GM23338 (cell line): ENCODE data around the gene PDCD11.

Experiments
- CTCF ChIP-seq, 2 experiments: fragments of 200-600 bp in 1 of 2; sonication (generic) in 1 of 2; conservative IDR thresholded peaks; 2 replicates each; pipeline versions ENCODE4 v1.5.1 to v1.6.1; 2016 to 2017; ENCODE audit warnings: antibody characterized with exemption in 2 of 2, low read depth in 2 of 2, mild to moderate bottlenecking in 2 of 2, moderate library complexity in 1 of 2
- EZH2 ChIP-seq: fragments of 200-600 bp; sonication (generic); IDR thresholded peaks from one replicate; pipeline ENCODE4 v1.8.0; 2017; ENCODE audit warnings: antibody characterized with exemption, mild to moderate bottlenecking, low read depth; ENCODE audit not compliant: unreplicated experiment

DNA sequence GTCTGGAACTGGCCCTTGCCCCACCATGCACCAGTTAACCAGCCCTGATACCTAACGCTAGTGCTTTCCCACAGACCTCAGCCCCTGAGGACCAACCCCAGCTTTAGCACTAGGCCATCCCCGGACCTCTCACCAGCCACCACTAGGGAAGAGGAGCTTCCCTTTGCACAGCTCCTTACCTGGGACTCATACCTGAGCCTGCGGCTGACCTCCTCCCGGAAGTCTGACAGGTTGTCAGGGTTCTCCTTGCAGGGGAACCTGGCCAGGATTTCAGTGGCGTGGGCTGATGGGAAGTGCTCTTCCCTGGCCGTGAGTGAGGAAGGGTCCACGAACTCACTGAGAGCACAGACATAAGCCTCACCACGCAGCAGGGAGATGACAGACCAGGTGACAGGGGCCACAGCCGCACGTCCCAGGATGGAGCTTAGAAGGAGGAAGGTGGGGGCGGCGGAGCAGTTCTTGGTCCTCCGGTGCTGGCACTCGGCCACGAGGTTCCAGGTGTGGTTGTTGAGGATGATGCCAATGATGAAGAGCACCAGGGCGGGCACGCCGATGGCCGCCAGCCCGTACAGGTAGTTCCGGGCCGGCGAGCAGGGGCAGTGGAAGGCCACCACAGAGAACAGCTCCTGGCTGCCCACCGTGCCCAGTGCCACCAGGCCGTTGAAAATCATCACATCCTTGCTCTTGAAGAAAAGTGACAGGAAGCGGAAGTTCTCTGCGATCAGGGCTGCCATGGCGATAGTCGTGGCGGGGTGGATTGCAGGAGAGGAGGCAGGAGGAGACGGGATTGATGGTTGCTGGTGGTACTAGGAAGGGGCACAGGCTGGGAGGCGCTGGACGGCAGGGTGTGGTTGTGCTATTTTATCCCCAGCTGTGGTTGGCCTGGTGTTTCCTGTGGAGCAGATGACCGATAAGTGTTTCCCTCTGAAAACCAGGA, 53.0 kb downstream of the PDCD11 start:
- TF ChIP-seq CTCF (conservative IDR thresholded peaks at IDR 0.05; ENCODE audit: low read depth in 2 of 2) (no peak), EZH2 (no peak)
